GM12875 (cell line): Measurements from ENCODE around the gene SSBP1.

Experiments
- H3K4me3 ChIP-seq: one replicate; pipeline ENCODE4 v1.5.1; 2011; ENCODE audit warnings: low read depth, low read length, control low read depth
- TF ChIP-seq, protein P1 (sequence below): IDR thresholded peaks from 2 replicates; pipeline ENCODE4 v1.5.1; 2011; ENCODE audit warnings: low read depth, mild to moderate bottlenecking, control low read depth, inconsistent platforms, low read length, moderate library complexity, borderline replicate concordance; ENCODE audit not compliant: insufficient read depth

Gene SSBP1

DNA sequence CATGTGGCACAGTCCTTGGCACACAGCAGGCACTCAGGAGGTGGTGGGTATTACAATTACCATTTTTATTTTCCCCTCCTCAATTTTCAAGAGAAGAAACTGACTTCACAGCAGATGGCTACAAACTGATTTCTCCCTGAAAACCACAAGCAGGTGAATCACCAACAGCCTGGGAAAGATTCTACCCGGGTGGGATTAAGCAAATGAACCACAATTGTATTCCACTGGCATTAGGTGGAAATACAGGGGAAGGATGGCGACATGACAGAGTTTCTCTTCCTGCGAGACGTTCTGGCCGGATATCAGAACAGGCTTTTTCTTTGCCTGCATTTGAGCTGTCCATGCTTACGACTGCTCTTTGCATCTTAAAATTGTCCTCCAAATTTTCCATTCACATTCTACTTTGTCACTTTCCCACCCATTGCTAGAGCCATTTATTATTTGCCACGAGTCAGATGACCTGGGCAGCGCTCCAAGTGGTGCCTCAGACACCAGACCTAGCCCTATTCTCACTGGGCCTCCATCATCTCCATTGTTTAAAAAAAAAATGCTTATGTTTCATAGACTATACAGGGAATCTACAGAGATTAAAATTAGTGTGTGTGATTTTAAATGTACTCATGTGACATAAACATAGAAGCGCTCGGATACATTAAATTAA, 40.8 kb upstream of the SSBP1 start:
- no peak overlapping the region for H3K4me3 ChIP-seq
- TF ChIP-seq, protein P1, sequence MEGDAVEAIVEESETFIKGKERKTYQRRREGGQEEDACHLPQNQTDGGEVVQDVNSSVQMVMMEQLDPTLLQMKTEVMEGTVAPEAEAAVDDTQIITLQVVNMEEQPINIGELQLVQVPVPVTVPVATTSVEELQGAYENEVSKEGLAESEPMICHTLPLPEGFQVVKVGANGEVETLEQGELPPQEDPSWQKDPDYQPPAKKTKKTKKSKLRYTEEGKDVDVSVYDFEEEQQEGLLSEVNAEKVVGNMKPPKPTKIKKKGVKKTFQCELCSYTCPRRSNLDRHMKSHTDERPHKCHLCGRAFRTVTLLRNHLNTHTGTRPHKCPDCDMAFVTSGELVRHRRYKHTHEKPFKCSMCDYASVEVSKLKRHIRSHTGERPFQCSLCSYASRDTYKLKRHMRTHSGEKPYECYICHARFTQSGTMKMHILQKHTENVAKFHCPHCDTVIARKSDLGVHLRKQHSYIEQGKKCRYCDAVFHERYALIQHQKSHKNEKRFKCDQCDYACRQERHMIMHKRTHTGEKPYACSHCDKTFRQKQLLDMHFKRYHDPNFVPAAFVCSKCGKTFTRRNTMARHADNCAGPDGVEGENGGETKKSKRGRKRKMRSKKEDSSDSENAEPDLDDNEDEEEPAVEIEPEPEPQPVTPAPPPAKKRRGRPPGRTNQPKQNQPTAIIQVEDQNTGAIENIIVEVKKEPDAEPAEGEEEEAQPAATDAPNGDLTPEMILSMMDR: no peak

- TF ChIP-seq, protein P1: no peak
- no peak overlapping the region for H3K4me3 ChIP-seq
Measured at GRCh38 chr7:141698247-141699015, 39.7 kb upstream of the SSBP1 start.

GRCh38 chr7:141699860-141700259, 38.3 kb upstream of the SSBP1 start:
- TF ChIP-seq, protein P1: no peak
- no peak overlapping the region for H3K4me3 ChIP-seq

GRCh38 chr7:141700296-141700847, 37.8 kb upstream of the SSBP1 start:
- peak overlapping the region; percentile 70 for H3K4me3 ChIP-seq
- TF ChIP-seq, protein P1: no peak

DNA sequence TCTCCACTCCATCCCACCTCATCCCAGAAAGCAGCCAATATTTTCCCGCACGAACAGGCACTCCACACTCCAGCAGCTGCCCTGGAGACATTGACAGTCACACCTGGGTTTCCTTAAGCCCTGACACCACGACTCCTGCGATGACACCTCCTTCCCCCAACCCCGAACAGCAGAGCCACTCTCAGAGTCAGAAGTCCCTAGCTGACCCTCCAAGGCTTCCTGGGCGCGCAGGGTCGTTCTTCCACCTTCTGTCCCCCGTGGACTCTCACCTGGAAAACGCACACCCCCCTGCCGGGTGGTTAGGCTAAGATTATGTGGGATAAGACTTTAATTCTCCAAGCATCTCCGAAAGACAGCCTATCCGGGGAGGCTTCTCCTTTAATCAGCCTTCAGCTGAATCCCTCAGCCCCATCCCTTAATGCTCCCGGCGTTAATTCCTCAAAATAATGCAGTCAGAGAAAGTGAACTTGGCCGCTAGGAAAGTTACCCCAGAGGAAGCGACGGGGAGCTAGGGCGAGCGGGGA, 37.2 kb upstream of the SSBP1 start:
- H3K4me3 ChIP-seq: peak overlapping the region; percentile 70

DNA sequence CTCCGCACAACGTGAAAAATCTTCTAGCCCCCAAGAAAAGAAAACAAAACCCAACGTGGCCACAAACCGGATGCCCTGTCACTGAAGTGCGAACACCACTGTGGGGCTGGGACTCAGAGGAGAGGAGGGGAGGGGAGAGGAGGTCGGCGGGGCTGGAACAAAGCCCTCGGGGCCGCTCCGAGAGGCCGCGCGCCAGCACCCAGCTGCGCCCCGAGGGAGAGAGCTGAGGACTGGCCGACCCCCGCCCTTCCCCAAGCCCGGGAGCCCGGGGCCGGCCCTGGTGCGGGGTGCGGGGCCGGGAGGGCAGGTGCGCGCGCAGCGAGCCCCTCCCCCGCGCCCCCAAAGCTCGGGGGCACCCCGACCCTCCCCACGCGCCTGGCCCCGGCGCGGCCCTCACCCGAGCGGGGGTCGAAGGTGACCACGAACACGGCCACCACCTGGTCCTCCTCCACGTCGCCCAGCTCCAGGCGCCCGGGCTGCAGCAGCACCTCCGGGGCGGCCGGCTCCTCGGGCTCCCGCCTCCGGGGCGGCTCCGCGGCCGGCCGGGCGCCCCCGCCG, 36.6 kb upstream of the SSBP1 start:
- TF ChIP-seq, protein P1: no peak

More for the DNA sequence above, 37.2 kb upstream of the SSBP1 start:
- TF ChIP-seq, protein P1: no peak

More for the DNA sequence above, 36.6 kb upstream of the SSBP1 start:
- peak overlapping the region; percentile 70 for H3K4me3 ChIP-seq
